SIG-M5 (cell line): ENCODE data around the gene GEMIN8.

Experiments
- DNase-seq: peaks from one replicate; lab custom pipeline; 2025; lab: John Stamatoyannopoulos, UW

Gene GEMIN8

DNA sequence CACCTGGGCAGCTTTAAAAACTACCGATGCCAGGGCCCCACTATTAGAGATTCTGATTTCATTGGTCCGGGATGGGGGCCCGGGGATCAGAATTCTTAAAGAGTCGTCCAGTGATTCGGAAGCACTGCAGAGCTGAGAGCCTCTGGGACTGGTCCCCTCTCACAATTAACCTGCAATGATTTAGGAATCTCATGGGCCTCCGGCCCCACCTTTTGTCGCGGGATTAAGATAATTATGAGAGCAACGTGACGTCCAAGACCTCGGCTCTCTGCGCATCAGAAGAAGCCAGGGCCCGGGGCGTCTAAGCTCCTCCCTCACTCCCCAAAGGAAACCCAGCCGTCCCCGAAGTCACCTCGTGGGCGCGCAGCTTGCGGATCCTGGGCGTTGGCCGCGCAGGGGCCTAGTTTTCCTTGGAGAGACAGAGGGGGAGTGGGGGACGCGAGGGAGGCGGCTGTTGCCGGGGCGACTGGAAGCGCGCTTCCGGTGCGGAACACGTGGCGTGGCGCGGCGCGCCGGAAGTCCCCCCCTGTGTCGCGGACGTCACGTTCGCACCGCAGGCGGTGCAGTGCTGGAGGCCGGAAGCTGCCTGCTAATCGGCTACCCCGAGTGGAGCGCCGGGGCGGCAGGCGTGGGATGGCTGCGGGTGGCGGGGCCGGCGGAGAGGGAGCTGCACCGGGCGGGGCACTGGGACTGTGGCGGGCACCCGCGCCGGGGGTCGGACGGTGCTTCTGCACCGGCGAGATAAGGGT, at the start of gene GEMIN8:
GEMIN8 (minus strand) TSS at position 468 of the 749 bp plus-strand sequence. CDS start 8,414 bp downstream, outside the sequence.
- DNase-seq, result peak; percentile 6

DNA sequence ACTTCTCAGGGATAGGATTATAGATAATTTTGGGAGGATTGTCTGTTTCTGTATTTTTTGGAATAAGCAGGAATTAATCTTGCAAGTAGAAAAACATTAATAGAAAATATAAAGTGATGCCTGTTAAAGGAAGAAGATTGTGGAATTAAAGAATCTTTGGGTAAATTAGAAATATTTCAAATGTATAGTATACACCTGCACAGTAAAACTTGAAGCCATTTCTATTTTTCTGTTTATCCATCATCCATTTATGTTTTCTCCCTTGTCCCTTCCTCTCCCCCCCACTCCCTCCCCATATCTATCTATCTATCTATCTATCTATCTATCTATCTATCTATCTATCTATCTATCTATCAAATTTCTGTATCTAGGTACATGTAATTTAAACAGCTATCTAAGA, 46.9 kb upstream of the GEMIN8 start:
- no peak for DNase-seq

- no peak for DNase-seq
Measured at GRCh38 chrX:14073556-14073955, 43.9 kb upstream of the GEMIN8 start.

DNA sequence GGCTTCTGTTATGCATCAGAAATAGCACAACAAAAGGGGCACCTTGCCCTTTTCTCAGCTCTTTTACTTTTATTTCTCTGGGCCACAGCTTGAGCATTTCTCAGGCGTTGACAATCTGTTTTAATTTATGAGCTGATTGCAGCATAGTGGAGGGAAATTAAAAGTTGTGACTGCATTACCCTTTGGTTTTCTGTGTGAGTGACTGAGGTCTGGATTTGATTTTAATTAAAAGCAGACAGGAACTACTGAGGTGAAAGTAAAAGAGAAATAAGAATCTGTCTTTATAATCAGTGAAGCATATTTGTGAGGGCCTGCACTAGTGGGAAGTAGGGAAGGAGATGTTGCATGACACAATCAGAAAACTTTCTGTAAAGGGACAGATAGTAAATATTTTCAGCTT, 43.4 kb upstream of the GEMIN8 start:
- no peak for DNase-seq

GRCh38 chrX:14065800-14066199, 36.1 kb upstream of the GEMIN8 start:
- no peak for DNase-seq

DNA sequence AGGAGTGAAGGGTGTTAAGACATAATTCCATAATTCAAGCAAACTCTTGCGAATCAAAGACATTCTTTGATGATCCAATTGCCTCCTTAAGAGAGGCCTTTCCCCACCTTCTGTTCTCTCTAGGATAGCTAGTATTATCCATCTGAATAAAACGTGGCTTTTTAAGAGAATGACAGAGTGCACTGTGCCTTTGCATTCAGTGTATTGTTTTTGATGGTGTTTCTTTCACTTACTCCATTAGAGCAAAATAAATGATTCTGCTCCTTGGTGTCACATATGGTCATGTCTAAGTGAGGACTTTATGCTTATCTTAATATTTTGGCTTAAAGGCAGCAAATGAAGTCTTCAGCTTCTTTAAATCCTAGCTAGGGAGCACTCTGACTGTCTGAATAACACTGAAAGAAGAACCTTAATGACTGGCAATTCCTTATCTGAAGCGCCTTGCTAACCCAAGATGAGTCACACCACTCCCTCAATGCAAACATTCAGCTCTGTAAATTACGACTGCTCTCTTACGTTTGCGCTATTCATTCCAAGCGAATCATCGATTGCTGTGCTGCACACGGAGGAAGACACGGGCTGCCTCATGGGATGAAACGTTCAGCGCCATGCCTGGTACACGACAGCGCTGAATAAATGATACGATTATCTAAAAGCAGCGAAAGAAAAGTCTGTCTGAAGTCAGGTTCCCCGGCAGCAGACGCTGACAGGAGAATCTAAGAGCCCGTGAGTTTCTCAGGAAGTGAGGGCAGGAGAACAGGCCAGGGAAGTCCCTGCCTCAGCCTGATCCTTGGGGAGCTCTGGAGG, 35.1 kb upstream of the GEMIN8 start:
- DNase-seq, result no peak

DNA sequence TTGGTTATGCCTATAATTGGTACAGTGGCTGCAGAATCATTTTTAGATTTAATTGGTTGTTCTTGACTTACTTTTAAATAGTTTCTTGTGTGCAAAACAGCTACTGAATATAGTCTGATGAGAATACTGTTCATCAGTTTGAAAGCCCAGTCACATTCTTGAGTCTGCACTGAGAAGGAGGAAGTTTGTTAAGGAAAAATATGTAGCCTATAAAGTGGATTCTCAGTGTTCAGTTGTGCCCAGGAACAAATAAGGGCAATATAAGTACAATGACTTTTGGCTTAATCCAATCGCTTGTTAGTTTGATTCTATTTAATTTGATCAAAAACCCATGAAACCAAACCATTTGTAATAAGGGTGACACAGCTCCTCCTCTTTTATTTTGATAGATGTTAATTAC, 32.8 kb upstream of the GEMIN8 start:
- no peak for DNase-seq

DNA sequence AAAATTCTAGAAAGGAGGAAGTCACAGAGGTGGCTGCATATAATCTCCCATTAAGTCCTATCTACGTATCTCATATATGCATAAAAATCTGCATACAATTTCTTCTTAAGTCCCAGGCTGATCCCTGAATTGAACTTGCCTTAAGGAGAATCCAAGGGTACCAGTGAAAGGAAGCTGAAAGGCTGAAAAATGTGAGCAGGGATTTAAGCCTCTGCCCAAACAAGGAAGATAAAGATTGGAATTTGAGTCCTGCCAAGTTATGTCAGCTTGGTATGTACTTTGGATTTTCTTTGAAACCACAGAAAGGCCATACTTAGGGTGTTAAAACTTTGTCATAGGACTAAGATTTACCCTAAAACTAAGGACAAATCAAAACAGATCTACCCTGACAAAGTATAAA, 26.5 kb upstream of the GEMIN8 start:
- no peak for DNase-seq

DNA sequence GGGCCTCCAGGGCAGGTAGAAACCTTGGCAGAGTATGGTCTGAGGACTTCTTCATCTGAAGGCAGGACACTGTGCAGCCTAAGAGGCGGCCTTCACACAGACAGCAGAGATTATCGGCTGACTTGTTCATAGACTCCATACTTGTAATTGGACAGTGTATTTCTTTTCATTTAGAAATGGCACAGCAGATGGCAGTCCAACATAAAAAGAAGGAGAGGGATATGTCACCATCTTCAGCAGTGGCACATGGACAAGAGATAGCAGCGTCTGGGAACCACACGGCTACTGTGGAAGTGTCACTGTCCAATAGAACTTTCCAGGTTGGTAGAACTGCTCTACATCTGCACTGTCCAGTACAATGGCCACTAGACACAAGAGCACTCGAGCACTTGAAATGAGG, 21.7 kb upstream of the GEMIN8 start:
- no peak for DNase-seq

DNA sequence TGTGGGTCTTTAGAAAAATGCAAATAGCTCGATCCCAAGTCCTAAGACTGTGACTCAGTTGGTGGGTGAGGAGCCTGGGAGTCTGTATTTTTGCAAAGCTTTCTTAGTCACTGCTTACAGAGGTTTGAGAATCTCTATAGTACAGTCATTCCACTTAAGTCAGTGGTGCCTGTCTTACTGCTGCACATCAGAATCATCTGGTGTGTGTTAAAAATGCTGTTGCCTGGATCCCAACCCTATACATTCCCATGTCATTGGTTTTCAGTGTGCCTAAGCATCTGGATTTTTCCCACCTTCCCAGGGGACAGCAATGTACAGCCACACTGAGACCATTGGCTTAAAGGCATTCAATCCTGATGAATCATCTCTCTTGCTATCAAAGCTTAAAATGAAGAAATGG, 21.0 kb upstream of the GEMIN8 start:
- DNase-seq, result no peak

DNA sequence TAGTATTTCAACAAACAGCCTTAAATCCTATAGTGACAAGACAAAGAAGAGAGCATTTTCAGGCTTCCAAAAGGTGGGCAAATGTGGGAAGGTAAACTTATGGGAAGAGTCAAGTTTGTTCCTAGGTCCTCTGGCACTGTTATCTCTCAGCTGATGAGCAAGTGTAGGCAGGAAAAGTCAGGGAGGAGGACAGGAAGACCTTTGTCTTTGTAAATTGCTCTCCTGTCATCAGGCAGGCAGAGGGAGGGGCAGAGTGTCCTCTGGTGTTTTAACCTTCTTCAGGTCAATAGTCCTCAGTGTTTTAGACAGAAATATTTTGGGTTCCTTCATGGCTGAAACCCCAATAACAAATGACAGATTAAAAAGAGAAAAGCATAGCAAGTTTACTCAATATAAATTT, 13.5 kb upstream of the GEMIN8 start:
- DNase-seq, result no peak

- no peak for DNase-seq
Measured at GRCh38 chrX:14039344-14039743, 9.7 kb upstream of the GEMIN8 start.

GRCh38 chrX:14038375-14039085, 8.8 kb upstream of the GEMIN8 start:
- DNase-seq, result no peak

DNA sequence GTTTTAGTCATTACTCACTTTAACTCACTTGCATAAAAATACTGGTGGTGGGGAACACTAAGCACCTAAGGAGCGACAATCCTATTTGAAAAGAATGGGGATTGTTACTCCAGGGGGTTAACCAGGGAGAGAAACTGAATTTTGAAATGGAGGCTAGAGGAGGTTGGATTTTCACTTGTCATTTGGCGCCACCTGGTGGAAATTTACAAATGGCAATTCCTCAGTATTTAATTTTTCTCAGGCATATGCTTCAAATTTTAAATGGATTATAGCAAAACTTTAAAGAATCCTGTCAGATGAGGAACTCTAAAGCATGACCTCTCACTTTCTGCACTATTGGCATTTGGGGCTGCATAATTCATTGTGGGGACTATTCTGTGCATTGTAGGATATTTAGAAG, 2.7 kb upstream of the GEMIN8 start:
- DNase-seq, result no peak

GRCh38 chrX:14030174-14030530, 460 bp upstream of the GEMIN8 start:
- no peak for DNase-seq

DNA sequence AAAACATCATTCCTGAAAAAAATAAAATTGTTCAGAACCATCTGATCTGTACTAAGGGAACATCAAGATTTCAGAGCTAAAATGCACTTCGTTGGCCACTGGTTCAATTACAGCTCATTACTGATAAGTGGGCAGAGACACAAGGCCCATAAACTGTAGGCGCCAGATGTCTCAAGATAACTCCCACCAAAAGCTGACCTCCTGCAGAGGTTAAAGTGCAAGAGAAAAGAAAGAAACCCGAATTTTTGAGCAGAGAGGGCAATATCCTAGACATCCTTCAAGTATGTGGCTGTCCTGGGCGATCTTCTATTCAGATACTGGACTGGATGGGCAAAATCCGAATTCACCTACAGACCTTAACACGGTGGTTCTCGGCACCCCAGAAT, 660 bp downstream of the GEMIN8 start:
- DNase-seq, result no peak

DNA sequence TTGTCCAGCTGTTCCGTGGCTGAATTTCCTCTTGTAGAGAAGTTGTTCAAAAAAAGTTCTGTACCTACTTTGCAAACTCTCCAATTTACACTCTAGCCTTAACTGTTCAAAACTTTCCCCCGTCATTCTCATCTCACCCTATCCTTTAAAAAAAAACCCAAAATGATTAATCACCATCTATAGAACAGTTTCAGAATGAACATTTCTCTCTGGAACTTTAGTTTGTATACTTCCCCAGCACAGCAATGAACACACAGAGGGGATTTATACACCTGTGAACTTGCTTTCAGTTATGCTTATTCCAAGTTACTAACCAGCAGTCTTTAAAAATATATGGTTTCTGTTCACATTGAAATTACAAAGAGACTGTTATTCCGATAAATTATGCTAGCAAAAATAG, 1.2 kb downstream of the GEMIN8 start:
- no peak for DNase-seq

DNA sequence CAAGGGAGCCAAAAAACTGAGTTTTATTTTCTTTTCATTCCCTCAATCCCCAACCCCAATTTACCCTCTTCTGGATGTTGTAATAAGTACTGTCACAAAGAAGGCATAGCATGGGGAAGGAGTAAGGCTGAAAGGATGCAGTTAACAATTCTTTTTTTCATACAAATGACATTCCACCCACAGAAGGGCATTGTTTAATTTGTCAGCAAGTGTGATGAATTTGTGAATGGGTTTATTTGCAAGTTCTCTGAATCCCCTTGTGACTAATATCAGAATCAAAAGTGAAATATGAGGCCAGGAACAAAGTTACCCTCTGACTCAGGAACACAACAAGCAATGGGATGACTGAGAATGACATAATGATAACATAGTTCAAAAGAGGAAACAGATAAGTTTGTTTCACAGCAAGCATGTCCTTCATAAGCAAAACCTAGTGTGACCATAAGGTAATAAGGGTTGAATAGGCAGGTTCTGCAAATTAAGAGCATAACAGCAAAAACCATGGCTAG, 2.1 kb downstream of the GEMIN8 start:
- DNase-seq, result no peak

DNA sequence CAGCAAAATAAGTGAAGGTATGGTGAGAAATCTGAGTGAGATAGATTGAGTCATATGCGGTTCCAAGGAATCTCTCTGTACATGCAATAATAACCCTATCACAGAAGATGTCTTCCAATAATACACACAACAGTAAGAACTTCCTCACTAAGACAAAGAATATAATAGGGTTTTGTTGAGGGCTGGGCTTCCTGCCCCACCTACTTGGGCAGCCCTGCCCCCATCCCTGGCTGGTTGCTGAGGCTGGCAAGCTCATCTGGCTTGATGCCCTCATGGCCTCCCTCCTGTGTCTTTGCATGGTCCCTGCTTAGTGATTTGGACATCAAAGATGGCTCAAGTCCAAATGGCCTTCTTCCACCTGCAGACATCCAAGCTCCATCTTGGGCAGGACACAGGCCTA, 2.7 kb downstream of the GEMIN8 start:
- no peak for DNase-seq

- no peak for DNase-seq
Measured at GRCh38 chrX:14026121-14026520, 3.6 kb downstream of the GEMIN8 start.

- DNase-seq, result no peak
Measured at GRCh38 chrX:14022019-14022418, 7.7 kb downstream of the GEMIN8 start.

DNA sequence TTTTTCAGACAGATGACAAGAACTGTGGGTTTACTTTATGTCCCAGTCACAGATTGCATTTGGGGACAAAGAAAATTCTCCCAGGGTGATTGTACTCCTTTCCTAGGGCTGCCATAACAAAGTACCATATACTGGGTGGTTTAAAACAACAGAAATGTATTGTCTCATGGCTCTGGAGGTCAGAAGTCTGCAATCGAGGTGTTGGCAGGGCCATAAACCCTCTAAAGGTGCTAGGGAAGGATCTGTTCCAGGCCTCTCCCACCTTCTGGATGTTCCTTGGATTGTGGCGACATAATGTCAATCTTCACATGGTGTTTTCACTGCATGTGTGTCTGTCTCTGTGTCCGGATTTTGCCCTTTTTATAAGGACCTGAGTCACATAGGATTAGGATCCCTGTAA, 12.3 kb downstream of the GEMIN8 start:
- no peak for DNase-seq

DNA sequence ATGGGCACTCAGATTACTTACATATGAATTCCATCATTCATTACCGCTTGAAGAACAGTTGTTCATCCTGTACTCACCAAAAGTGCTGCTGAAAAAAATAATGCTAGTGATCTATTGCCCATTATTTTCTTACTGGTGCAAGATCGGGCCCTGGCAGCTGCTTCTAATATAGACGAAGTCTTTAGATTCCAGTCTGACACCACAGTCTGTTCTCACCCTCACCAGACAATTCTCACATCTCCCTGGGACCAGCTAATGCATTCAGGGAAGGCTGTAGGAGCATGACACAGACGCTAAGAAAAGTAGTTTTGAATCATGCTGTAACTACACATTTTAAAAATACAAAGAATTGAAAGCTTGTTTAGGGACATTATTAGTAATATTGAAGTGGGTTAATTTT, 13.8 kb downstream of the GEMIN8 start:
- DNase-seq, result no peak
